Spleen (tissue), 7 donors: ENCODE results near the gene SOX14.

Experiments
- POLR2A ChIP-seq, 3 donors: fragments of 450-650 bp; IDR thresholded peaks; one replicate each; pipeline ENCODE4 v1.5.1; 2017; ENCODE audit warnings: antibody characterized with exemption in 3 of 3, mild to moderate bottlenecking in 1 of 3
- POLR2AphosphoS5 ChIP-seq, 3 donors: sonication (generic); formaldehyde crosslinking; IDR thresholded peaks; one replicate each; pipeline ENCODE4 v1.5.1; 2017; ENCODE audit warnings: antibody characterized with exemption in 3 of 3
- TF ChIP-seq, protein P1 (sequence below), 11 experiments: fragments of 200-600 bp in 7 of 11; fragments of 450-650 bp in 4 of 11; sonication (generic) in 4 of 11; IDR thresholded peaks in 8 of 11; conservative IDR thresholded peaks in 3 of 11; 1 replicate in 7 of 11; 2 replicates in 4 of 11; pipeline versions ENCODE4 v1.4.0 to v1.8.0; 2016 to 2021; ENCODE audit warnings: antibody characterized with exemption in 11 of 11, inconsistent platforms in 4 of 11, mild to moderate bottlenecking in 1 of 11
- donor health status: DM: no; HTN: no; CAD: no; lungs with moderate emphysema.
- donor health status: DM: no; HTN: no; CAD: no.
- donor health status: DM: no; HTN: no; CAD: no.

DNA sequence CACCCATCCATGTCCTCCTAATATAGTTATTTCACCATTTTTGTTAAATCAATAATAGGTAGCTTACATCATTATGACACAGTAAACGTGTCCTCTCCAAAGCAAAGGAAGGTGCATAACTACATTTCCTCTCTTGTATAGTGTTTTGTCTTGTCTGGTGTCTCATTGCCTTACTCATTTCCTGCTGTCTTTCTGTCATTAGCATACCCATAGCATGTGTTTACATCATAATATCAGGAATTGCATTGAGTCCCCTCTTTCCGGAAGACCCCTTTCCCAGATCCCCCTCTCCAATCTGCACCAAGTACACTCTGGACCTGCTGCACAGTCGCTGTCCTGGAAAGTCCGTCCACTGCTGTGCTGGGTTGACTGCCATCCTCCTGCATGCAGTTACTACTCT, 47.9 kb downstream of the SOX14 start:
- TF ChIP-seq POLR2A (IDR thresholded peaks at IDR 0.05) (no peak), POLR2AphosphoS5 (IDR thresholded peaks at IDR 0.05) (no peak)
- TF ChIP-seq, protein P1, sequence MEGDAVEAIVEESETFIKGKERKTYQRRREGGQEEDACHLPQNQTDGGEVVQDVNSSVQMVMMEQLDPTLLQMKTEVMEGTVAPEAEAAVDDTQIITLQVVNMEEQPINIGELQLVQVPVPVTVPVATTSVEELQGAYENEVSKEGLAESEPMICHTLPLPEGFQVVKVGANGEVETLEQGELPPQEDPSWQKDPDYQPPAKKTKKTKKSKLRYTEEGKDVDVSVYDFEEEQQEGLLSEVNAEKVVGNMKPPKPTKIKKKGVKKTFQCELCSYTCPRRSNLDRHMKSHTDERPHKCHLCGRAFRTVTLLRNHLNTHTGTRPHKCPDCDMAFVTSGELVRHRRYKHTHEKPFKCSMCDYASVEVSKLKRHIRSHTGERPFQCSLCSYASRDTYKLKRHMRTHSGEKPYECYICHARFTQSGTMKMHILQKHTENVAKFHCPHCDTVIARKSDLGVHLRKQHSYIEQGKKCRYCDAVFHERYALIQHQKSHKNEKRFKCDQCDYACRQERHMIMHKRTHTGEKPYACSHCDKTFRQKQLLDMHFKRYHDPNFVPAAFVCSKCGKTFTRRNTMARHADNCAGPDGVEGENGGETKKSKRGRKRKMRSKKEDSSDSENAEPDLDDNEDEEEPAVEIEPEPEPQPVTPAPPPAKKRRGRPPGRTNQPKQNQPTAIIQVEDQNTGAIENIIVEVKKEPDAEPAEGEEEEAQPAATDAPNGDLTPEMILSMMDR (IDR thresholded peaks at IDR 0.05 in 8 of 11, conservative IDR thresholded peaks at IDR 0.05 in 3 of 11), result no peak
